ENCODE data around the gene GRAP2.

GRCh38 chr22:39983346-39983745 lies 82.5 kb downstream of the GRAP2 start:
- TF ChIP-seq POLR2A (IDR thresholded peaks at IDR 0.05; ENCODE audit: low read length) (no peak), GATA1 (IDR thresholded peaks at IDR 0.05; ENCODE audit: low read depth, low read length) (no peak)

Data from erythroblast (primary cell).